Stomach (tissue), 4 donors: ENCODE measurements around the gene DSEL.

Experiments
- POLR2A ChIP-seq, 4 donors: fragments of 450-650 bp; IDR thresholded peaks; one replicate each; pipeline ENCODE4 v1.6.1; 2016; ENCODE audit warnings: antibody characterized with exemption in 4 of 4, control low read depth in 2 of 4, mild to moderate bottlenecking in 1 of 4, moderate library complexity in 1 of 4
- POLR2AphosphoS5 ChIP-seq, 3 donors: sonication (generic); formaldehyde crosslinking; IDR thresholded peaks; one replicate each; pipeline ENCODE4 v1.6.1; 2016; ENCODE audit warnings: antibody characterized with exemption in 3 of 3
- TF ChIP-seq, protein P1 (sequence below), 7 experiments: fragments of 450-650 bp in 4 of 7; fragments of 200-600 bp in 3 of 7; sonication (generic) in 3 of 7; IDR thresholded peaks; one replicate each; pipeline ENCODE4 v1.5.1; 2016 to 2019; ENCODE audit warnings: antibody characterized with exemption in 7 of 7, control low read depth in 2 of 7, mild to moderate bottlenecking in 1 of 7

DNA sequence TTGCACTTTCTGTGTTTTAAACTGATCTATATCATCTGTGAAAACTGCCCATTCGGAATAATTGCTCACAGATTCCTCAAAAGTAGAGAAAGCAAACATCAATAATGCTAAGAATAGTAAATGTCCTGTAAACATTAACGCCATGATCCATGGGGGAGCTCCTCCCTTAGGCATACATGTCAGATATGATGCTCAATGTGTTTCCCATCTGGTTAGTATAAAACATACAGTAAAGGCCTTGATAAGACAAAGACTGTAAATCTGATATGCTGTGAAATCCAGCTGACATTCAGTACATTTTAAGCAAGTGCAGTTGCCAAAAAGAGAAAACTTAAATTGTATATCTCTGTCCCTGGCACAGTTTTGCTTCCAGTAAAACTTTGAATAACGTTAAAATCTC, 2.1 kb downstream of the DSEL start:
- TF ChIP-seq, protein P1, sequence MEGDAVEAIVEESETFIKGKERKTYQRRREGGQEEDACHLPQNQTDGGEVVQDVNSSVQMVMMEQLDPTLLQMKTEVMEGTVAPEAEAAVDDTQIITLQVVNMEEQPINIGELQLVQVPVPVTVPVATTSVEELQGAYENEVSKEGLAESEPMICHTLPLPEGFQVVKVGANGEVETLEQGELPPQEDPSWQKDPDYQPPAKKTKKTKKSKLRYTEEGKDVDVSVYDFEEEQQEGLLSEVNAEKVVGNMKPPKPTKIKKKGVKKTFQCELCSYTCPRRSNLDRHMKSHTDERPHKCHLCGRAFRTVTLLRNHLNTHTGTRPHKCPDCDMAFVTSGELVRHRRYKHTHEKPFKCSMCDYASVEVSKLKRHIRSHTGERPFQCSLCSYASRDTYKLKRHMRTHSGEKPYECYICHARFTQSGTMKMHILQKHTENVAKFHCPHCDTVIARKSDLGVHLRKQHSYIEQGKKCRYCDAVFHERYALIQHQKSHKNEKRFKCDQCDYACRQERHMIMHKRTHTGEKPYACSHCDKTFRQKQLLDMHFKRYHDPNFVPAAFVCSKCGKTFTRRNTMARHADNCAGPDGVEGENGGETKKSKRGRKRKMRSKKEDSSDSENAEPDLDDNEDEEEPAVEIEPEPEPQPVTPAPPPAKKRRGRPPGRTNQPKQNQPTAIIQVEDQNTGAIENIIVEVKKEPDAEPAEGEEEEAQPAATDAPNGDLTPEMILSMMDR (IDR thresholded peaks at IDR 0.05): no peak
- TF ChIP-seq POLR2AphosphoS5 (IDR thresholded peaks at IDR 0.05) (no peak), POLR2A (IDR thresholded peaks at IDR 0.05) (no peak)
